ENCODE results near the gene SLC1A3.
"Not testable (repeated sequence)": the region's sequence is repeated elsewhere in the genome, so short reads cannot be mapped to it uniquely, and the experiment has no call there.

The SLC1A3 gene

GRCh38 chr5:36573438-36573837 lies 33.0 kb upstream of the SLC1A3 start:
- no peak for DNase-seq
- H3K4me3 ChIP-seq (ENCODE audit: control insufficient read depth in 1 of 7, extremely low read depth in 1 of 7, insufficient read depth in 4 of 7, low read depth in 2 of 7, low read length in 6 of 7), result no peak overlapping the region
- POLR2A ChIA-PET, result no interaction called here
- CTCF ChIA-PET, result interaction anchor here (0.6 kb wide), 1 partner anchor 99 kb away, joined by 3 read pairs; no protein-coding TSS in a partner anchor
- H3K27ac ChIP-seq (ENCODE audit: insufficient read depth in 1 of 2, low read depth in 1 of 2, low read length in 2 of 2, poor library complexity in 1 of 2, severe bottlenecking in 2 of 2), result no peak overlapping the region
- H3K9me3 ChIP-seq (ENCODE audit: control extremely low read depth in 1 of 5, control insufficient read depth in 4 of 5, insufficient read depth in 2 of 5, low read depth in 1 of 5, low read length in 4 of 5), result no peaks in the 10 kb centered on the region
- WGBS (ENCODE audit: insufficient coverage), result 100% methylated on average over 1 of the region's 2 CpGs
- H3K4me1 ChIP-seq (ENCODE audit: control extremely low read depth in 1 of 4, control insufficient read depth in 4 of 4, insufficient read depth in 4 of 4, low read length in 3 of 4), result no peaks in the 10 kb centered on the region
- no peaks in the 10 kb centered on the region for H3K36me3 ChIP-seq (ENCODE audit: control insufficient read depth in 4 of 4, insufficient read depth in 4 of 4, low read length in 3 of 4)
- no peaks in the 10 kb centered on the region for H3K27me3 ChIP-seq (replicated peaks in 2 of 5; ENCODE audit: control insufficient read depth in 4 of 5, insufficient read depth in 5 of 5, low read length in 4 of 5)

GRCh38 chr5:36575361-36575781 lies 31.0 kb upstream of the SLC1A3 start:
- Histone ChIP-seq H3K27me3 (replicated peaks in 2 of 5; ENCODE audit: control insufficient read depth in 4 of 5, insufficient read depth in 5 of 5, low read length in 4 of 5) (no peaks in the 10 kb centered on the region), H3K4me1 (ENCODE audit: control extremely low read depth in 1 of 4, control insufficient read depth in 4 of 4, insufficient read depth in 4 of 4, low read length in 3 of 4) (no peaks in the 10 kb centered on the region), H3K36me3 (ENCODE audit: control insufficient read depth in 4 of 4, insufficient read depth in 4 of 4, low read length in 3 of 4) (no peaks in the 10 kb centered on the region), H3K4me3 (ENCODE audit: control insufficient read depth in 1 of 7, extremely low read depth in 1 of 7, insufficient read depth in 4 of 7, low read depth in 2 of 7, low read length in 6 of 7) (no peak overlapping the region), H3K27ac (ENCODE audit: insufficient read depth in 1 of 2, low read depth in 1 of 2, low read length in 2 of 2, poor library complexity in 1 of 2, severe bottlenecking in 2 of 2) (no peak overlapping the region), H3K9me3 (ENCODE audit: control extremely low read depth in 1 of 5, control insufficient read depth in 4 of 5, insufficient read depth in 2 of 5, low read depth in 1 of 5, low read length in 4 of 5) (no peaks in the 10 kb centered on the region)
- 100% methylated on average over 2 of the region's 4 CpGs for WGBS (ENCODE audit: insufficient coverage)
- DNase-seq, result no peak
- POLR2A ChIA-PET, result no interaction called here
- CTCF ChIA-PET, result interaction anchor here (1.8 kb wide), 1 partner anchor 160 kb away, joined by 4 read pairs; no protein-coding TSS in a partner anchor

DNA sequence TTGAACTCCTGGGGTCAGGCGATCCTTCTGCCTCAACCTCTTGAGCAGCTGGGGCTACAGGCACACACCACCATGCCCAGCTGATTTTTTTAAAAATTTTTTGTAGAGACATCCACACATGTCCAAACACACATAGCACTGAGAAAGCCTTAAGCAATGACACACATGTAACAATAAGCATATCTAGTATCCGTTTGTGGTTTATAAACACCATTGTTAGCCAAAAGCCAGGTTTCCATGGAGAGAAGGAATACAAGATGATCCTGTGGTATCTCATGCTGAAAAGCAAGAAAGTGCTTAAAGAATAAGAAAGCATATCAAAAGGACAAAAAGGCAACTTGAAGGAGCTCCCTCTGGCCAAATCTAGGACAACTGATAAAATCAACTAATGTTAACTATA lies 29.7 kb upstream of the SLC1A3 start:
- Histone ChIP-seq H3K36me3 (ENCODE audit: control insufficient read depth in 4 of 4, insufficient read depth in 4 of 4, low read length in 3 of 4) (no peaks in the 10 kb centered on the region), H3K4me1 (ENCODE audit: control extremely low read depth in 1 of 4, control insufficient read depth in 4 of 4, insufficient read depth in 4 of 4, low read length in 3 of 4) (no peaks in the 10 kb centered on the region), H3K9me3 (ENCODE audit: control extremely low read depth in 1 of 5, control insufficient read depth in 4 of 5, insufficient read depth in 2 of 5, low read depth in 1 of 5, low read length in 4 of 5) (no peaks in the 10 kb centered on the region), H3K4me3 (ENCODE audit: control insufficient read depth in 1 of 7, extremely low read depth in 1 of 7, insufficient read depth in 4 of 7, low read depth in 2 of 7, low read length in 6 of 7) (no peak overlapping the region), H3K27ac (ENCODE audit: insufficient read depth in 1 of 2, low read depth in 1 of 2, low read length in 2 of 2, poor library complexity in 1 of 2, severe bottlenecking in 2 of 2) (no peak overlapping the region), H3K27me3 (replicated peaks in 2 of 5; ENCODE audit: control insufficient read depth in 4 of 5, insufficient read depth in 5 of 5, low read length in 4 of 5) (no peaks in the 10 kb centered on the region)
- DNase-seq, result no peak
- POLR2A ChIA-PET, result no interaction called here
- CTCF ChIA-PET, result interaction anchor here (1.8 kb wide), 1 partner anchor 162 kb away, joined by 4 read pairs; no protein-coding TSS in a partner anchor
- 100% methylated on average over 2 of the region's 2 CpGs for WGBS (ENCODE audit: insufficient coverage)

- H3K4me1 ChIP-seq (ENCODE audit: control extremely low read depth in 1 of 4, control insufficient read depth in 4 of 4, insufficient read depth in 4 of 4, low read length in 3 of 4); H3K4me3 ChIP-seq (ENCODE audit: control insufficient read depth in 1 of 7, extremely low read depth in 1 of 7, insufficient read depth in 4 of 7, low read depth in 2 of 7, low read length in 6 of 7); POLR2A ChIA-PET; H3K27me3 ChIP-seq (replicated peaks in 2 of 5; ENCODE audit: control insufficient read depth in 4 of 5, insufficient read depth in 5 of 5, low read length in 4 of 5); CTCF ChIA-PET; H3K36me3 ChIP-seq (ENCODE audit: control insufficient read depth in 4 of 4, insufficient read depth in 4 of 4, low read length in 3 of 4); H3K9me3 ChIP-seq (ENCODE audit: control extremely low read depth in 1 of 5, control insufficient read depth in 4 of 5, insufficient read depth in 2 of 5, low read depth in 1 of 5, low read length in 4 of 5); DNase-seq; H3K27ac ChIP-seq (ENCODE audit: insufficient read depth in 1 of 2, low read depth in 1 of 2, low read length in 2 of 2, poor library complexity in 1 of 2, severe bottlenecking in 2 of 2): not testable (repeated sequence)
Measured at GRCh38 chr5:36579858-36580257, 26.5 kb upstream of the SLC1A3 start.

DNA sequence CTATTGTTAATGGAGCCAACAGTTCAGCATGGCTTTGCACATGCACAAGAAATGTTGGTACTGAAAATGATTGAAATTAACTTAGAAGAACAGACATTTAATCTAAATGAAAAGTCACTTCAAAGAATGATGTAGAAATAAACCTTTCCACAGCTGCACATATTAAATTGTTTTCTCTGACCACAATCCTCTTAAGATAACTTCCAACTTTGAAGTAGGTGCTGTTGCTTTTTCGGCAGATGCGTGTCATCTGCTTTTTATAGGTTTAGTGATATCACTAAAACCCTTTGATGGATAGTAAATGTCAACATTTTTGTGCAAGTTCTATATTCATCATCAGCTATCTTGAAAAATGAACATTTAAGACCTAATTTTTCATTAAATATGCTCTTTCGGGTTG lies 25.3 kb upstream of the SLC1A3 start:
- Histone ChIP-seq H3K4me1 (ENCODE audit: control extremely low read depth in 1 of 4, control insufficient read depth in 4 of 4, insufficient read depth in 4 of 4, low read length in 3 of 4) (no peaks in the 10 kb centered on the region), H3K9me3 (ENCODE audit: control extremely low read depth in 1 of 5, control insufficient read depth in 4 of 5, insufficient read depth in 2 of 5, low read depth in 1 of 5, low read length in 4 of 5) (no peaks in the 10 kb centered on the region), H3K36me3 (ENCODE audit: control insufficient read depth in 4 of 4, insufficient read depth in 4 of 4, low read length in 3 of 4) (no peaks in the 10 kb centered on the region), H3K27me3 (replicated peaks in 2 of 5; ENCODE audit: control insufficient read depth in 4 of 5, insufficient read depth in 5 of 5, low read length in 4 of 5) (peaks cover 0 to 1% (median 0%) of the 10 kb centered on the region in 5 experiments), H3K27ac (ENCODE audit: insufficient read depth in 1 of 2, low read depth in 1 of 2, low read length in 2 of 2, poor library complexity in 1 of 2, severe bottlenecking in 2 of 2) (no peak overlapping the region), H3K4me3 (ENCODE audit: control insufficient read depth in 1 of 7, extremely low read depth in 1 of 7, insufficient read depth in 4 of 7, low read depth in 2 of 7, low read length in 6 of 7) (no peak overlapping the region)
- ChIA-PET CTCF (interaction anchor here (1.2 to 1.4 kb wide), 2 partner anchors 9 to 10 kb away, joined by 3 to 5 read pairs; no protein-coding TSS in a partner anchor), POLR2A (interaction anchor here (0.7 kb wide), 1 partner anchor 321 kb away, joined by 3 read pairs; no protein-coding TSS in a partner anchor)
- no peak for DNase-seq
- WGBS (ENCODE audit: insufficient coverage), result no CpG with 5 or more reads among the region's 3 CpGs

DNA sequence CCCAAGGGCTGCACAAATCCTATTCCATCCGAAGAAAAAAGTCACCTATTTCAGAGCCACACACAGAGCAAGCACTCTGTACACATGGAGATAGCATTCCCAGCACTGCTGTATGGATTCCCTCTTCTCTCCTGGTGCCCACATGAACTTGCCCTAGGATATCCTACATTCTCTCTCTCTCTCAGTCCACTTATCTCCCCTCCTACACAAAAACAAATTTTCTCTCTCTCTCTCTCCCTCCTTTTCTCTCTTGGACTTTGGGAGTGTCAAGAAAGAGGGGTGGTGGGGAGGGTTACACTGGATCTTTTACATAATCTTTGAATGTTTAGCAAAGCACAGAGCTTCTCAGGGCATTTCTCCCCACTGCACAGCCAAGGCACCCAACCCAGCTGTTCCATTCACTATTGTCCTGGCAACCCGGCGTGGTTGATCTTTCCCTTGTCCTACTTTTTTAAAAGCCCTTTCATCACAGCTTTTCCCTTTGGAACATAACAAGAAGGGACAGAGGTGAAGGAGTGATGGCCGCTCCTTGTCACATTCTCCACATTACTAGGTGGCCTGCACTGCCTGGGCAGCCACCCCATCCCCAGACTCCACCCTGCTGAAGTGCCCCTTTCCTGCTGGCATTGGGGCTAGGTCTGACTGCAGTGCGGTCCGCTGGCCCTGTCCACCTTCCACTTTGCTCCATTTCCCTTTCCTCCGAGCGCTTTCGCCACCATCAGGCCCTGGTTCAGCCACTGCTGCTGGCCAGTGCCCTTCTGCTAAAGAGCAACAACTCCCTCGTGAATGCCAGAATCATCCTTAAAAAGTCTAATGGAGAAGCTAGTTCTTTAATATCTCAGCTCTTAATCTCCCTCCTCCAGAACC lies 22.2 kb upstream of the SLC1A3 start:
- ChIA-PET CTCF (no interaction called here), POLR2A (no interaction called here)
- WGBS (ENCODE audit: insufficient coverage), result 85% methylated on average over 10 of the region's 10 CpGs
- no peak for DNase-seq
- H3K27ac ChIP-seq (ENCODE audit: insufficient read depth in 1 of 2, low read depth in 1 of 2, low read length in 2 of 2, poor library complexity in 1 of 2, severe bottlenecking in 2 of 2), result no peak overlapping the region
- H3K27me3 ChIP-seq (replicated peaks in 2 of 5; ENCODE audit: control insufficient read depth in 4 of 5, insufficient read depth in 5 of 5, low read length in 4 of 5), result peaks cover 0 to 1% (median 0%) of the 10 kb centered on the region in 5 experiments
- H3K4me3 ChIP-seq (ENCODE audit: control insufficient read depth in 1 of 7, extremely low read depth in 1 of 7, insufficient read depth in 4 of 7, low read depth in 2 of 7, low read length in 6 of 7), result no peak overlapping the region
- H3K36me3 ChIP-seq (ENCODE audit: control insufficient read depth in 4 of 4, insufficient read depth in 4 of 4, low read length in 3 of 4), result no peaks in the 10 kb centered on the region
- no peaks in the 10 kb centered on the region for H3K9me3 ChIP-seq (ENCODE audit: control extremely low read depth in 1 of 5, control insufficient read depth in 4 of 5, insufficient read depth in 2 of 5, low read depth in 1 of 5, low read length in 4 of 5)
- H3K4me1 ChIP-seq (ENCODE audit: control extremely low read depth in 1 of 4, control insufficient read depth in 4 of 4, insufficient read depth in 4 of 4, low read length in 3 of 4), result no peaks in the 10 kb centered on the region

- Histone ChIP-seq H3K9me3 (ENCODE audit: control extremely low read depth in 1 of 5, control insufficient read depth in 4 of 5, insufficient read depth in 2 of 5, low read depth in 1 of 5, low read length in 4 of 5) (no peaks in the 10 kb centered on the region), H3K4me3 (ENCODE audit: control insufficient read depth in 1 of 7, extremely low read depth in 1 of 7, insufficient read depth in 4 of 7, low read depth in 2 of 7, low read length in 6 of 7) (no peak overlapping the region), H3K27ac (ENCODE audit: insufficient read depth in 1 of 2, low read depth in 1 of 2, low read length in 2 of 2, poor library complexity in 1 of 2, severe bottlenecking in 2 of 2) (no peak overlapping the region), H3K27me3 (replicated peaks in 2 of 5; ENCODE audit: control insufficient read depth in 4 of 5, insufficient read depth in 5 of 5, low read length in 4 of 5) (peaks cover 0 to 1% (median 0%) of the 10 kb centered on the region in 5 experiments), H3K36me3 (ENCODE audit: control insufficient read depth in 4 of 4, insufficient read depth in 4 of 4, low read length in 3 of 4) (no peaks in the 10 kb centered on the region), H3K4me1 (ENCODE audit: control extremely low read depth in 1 of 4, control insufficient read depth in 4 of 4, insufficient read depth in 4 of 4, low read length in 3 of 4) (no peaks in the 10 kb centered on the region)
- CTCF ChIA-PET, result interaction anchor here (0.6 kb wide), 1 partner anchor 28 kb away, joined by 3 read pairs; no protein-coding TSS in a partner anchor
- DNase-seq, result no peak
- 100% methylated on average over 1 of the region's 1 CpG for WGBS (ENCODE audit: insufficient coverage)
- POLR2A ChIA-PET, result no interaction called here
Measured at GRCh38 chr5:36585701-36586100, 20.7 kb upstream of the SLC1A3 start.
